ENCODE results near the gene MGA.

GRCh38 chr15:41658689-41659088 lies 1.5 kb upstream of the MGA start:
- TF ChIP-seq CTCF (conservative IDR thresholded peaks at IDR 0.05) (no peak), EZH2 (IDR thresholded peaks at IDR 0.05; ENCODE audit: low read depth) (no peak)
